ENCODE results near the gene DNMT3L.

DNMT3L gene

DNA sequence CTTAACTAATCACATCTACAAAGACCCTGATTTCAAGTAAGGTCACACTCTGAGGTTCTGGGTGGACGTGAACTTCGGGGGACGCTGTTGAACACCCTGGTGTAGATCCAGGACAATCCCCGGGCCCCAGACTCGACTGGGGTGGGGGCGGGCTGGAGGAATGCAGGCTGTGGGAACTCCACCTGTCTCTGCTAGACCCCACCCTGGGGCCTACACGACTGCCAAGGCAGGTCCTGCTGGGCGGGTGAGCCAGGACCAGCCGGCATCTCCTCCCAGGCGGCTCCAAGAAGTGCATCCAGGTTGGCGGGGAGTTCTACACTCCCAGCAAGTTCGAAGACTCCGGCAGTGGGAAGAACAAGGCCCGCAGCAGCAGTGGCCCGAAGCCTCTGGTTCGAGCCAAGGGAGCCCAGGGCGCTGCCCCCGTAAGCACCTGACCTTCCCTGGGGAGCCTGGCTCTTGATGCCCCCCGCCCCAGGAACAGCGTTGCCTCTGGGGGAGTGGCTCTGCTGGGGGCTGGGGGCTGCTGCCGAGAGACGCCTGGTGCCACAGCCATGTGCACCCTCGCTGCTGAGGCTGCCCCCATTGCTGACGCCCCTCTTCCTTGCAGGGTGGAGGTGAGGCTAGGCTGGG, 27.8 kb upstream of the DNMT3L start:
- DNase-seq = no peak
- no peak overlapping the region for H3K27ac ChIP-seq

GRCh38 chr21:44288251-44289110, 26.8 kb upstream of the DNMT3L start:
- TF ChIP-seq, protein P1, sequence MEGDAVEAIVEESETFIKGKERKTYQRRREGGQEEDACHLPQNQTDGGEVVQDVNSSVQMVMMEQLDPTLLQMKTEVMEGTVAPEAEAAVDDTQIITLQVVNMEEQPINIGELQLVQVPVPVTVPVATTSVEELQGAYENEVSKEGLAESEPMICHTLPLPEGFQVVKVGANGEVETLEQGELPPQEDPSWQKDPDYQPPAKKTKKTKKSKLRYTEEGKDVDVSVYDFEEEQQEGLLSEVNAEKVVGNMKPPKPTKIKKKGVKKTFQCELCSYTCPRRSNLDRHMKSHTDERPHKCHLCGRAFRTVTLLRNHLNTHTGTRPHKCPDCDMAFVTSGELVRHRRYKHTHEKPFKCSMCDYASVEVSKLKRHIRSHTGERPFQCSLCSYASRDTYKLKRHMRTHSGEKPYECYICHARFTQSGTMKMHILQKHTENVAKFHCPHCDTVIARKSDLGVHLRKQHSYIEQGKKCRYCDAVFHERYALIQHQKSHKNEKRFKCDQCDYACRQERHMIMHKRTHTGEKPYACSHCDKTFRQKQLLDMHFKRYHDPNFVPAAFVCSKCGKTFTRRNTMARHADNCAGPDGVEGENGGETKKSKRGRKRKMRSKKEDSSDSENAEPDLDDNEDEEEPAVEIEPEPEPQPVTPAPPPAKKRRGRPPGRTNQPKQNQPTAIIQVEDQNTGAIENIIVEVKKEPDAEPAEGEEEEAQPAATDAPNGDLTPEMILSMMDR (IDR thresholded peaks at IDR 0.05; ENCODE audit: low read depth, low read length) = no peak
- no peaks in the 10 kb centered on the region for H3K36me3 ChIP-seq
- no peak overlapping the region for H3K27ac ChIP-seq
- no peak overlapping the region for H3K4me3 ChIP-seq (ENCODE audit: low read depth, low read length)
- DNase-seq = no peak
- H3K27me3 ChIP-seq (ENCODE audit: insufficient read depth, low read depth, severe bottlenecking) = no peaks in the 10 kb centered on the region
- no peaks in the 10 kb centered on the region for H3K9me3 ChIP-seq (ENCODE audit: severe bottlenecking)

More for the DNA sequence above, 27.8 kb upstream of the DNMT3L start:
- TF ChIP-seq, protein P1 (IDR thresholded peaks at IDR 0.05; ENCODE audit: low read depth, low read length) = no peak
- Histone ChIP-seq H3K4me3 (ENCODE audit: low read depth, low read length) (no peak overlapping the region), H3K36me3 (no peaks in the 10 kb centered on the region), H3K27me3 (ENCODE audit: insufficient read depth, low read depth, severe bottlenecking) (no peaks in the 10 kb centered on the region), H3K9me3 (ENCODE audit: severe bottlenecking) (no peaks in the 10 kb centered on the region)

- DNase-seq = no peak
- no peaks in the 10 kb centered on the region for H3K9me3 ChIP-seq (ENCODE audit: severe bottlenecking)
- no peak overlapping the region for H3K27ac ChIP-seq
- no peaks in the 10 kb centered on the region for H3K36me3 ChIP-seq
- H3K27me3 ChIP-seq (ENCODE audit: insufficient read depth, low read depth, severe bottlenecking) = no peaks in the 10 kb centered on the region
- no peak overlapping the region for H3K4me3 ChIP-seq (ENCODE audit: low read depth, low read length)
- TF ChIP-seq, protein P1 (IDR thresholded peaks at IDR 0.05; ENCODE audit: low read depth, low read length) = no peak
Measured at GRCh38 chr21:44286716-44287632, 25.3 kb upstream of the DNMT3L start.

- H3K36me3 ChIP-seq = no peaks in the 10 kb centered on the region
- no peaks in the 10 kb centered on the region for H3K27me3 ChIP-seq (ENCODE audit: insufficient read depth, low read depth, severe bottlenecking)
- TF ChIP-seq, protein P1 (IDR thresholded peaks at IDR 0.05; ENCODE audit: low read depth, low read length) = no peak
- H3K27ac ChIP-seq = no peak overlapping the region
- no peak for DNase-seq
- H3K4me3 ChIP-seq (ENCODE audit: low read depth, low read length) = no peak overlapping the region
- no peaks in the 10 kb centered on the region for H3K9me3 ChIP-seq (ENCODE audit: severe bottlenecking)
Measured at GRCh38 chr21:44286086-44286715, 24.5 kb upstream of the DNMT3L start.
